Stimulated activated CD8-positive, alpha-beta memory T cell treated with anti-CD3 and anti-CD28 coated beads, Interleukin-15, amount 100 ng/mL, for 24 hours (primary cell): ENCODE measurements around the gene EDN2.

Experiments used
- DNase-seq: peaks from one replicate; pipeline ENCODE4 v3.0.0-alpha.2; 2020; ENCODE audit warnings: low read depth

The EDN2 gene

GRCh38 chr1:41483001-41483850 is 1.3 kb downstream of the EDN2 start:
- DNase-seq: no peak

GRCh38 chr1:41482001-41482765 is 2.3 kb downstream of the EDN2 start:
- no peak for DNase-seq

GRCh38 chr1:41481109-41481775 is 3.2 kb downstream of the EDN2 start:
- no peak for DNase-seq

GRCh38 chr1:41480204-41481108 is 4.0 kb downstream of the EDN2 start:
- DNase-seq: no peak

- DNase-seq: no peak
These were observed 4.7 kb downstream of the EDN2 start for GRCh38 chr1:41479808-41480160.

GRCh38 chr1:41479000-41479807 is 5.3 kb downstream of the EDN2 start:
- DNase-seq: no peak

GRCh38 chr1:41478118-41478748 is 6.2 kb downstream of the EDN2 start:
- DNase-seq: no peak

GRCh38 chr1:41476807-41477361 is 7.6 kb downstream of the EDN2 start:
- no peak for DNase-seq

- DNase-seq: no peak
These were observed 8.5 kb downstream of the EDN2 start for GRCh38 chr1:41475859-41476567.

GRCh38 chr1:41475346-41475745 is 9.1 kb downstream of the EDN2 start:
- no peak for DNase-seq

GRCh38 chr1:41474490-41475271 is 9.8 kb downstream of the EDN2 start:
- no peak for DNase-seq

GRCh38 chr1:41473738-41474362 is 10.6 kb downstream of the EDN2 start:
- no peak for DNase-seq

- no peak for DNase-seq
These were observed 12.8 kb downstream of the EDN2 start for GRCh38 chr1:41471658-41472057.

- no peak for DNase-seq
These were observed 14.8 kb downstream of the EDN2 start for GRCh38 chr1:41469706-41470105.

GRCh38 chr1:41468122-41468762 is 16.2 kb downstream of the EDN2 start:
- no peak for DNase-seq

GRCh38 chr1:41467673-41468072 is 16.8 kb downstream of the EDN2 start:
- DNase-seq: no peak

- DNase-seq: no peak
These were observed 18.3 kb downstream of the EDN2 start for GRCh38 chr1:41466146-41466545.

GRCh38 chr1:41465741-41466140 is 18.7 kb downstream of the EDN2 start:
- no peak for DNase-seq
